HG03135 (cell line): ENCODE data around the gene PPAT.

ENCODE experiments used
- ATAC-seq: cut with Tn5 transposase; IDR thresholded peaks from one replicate; pipeline ENCODE4 v1.9.1; 2021; ENCODE audit warnings: mild to moderate bottlenecking, moderate library complexity; ENCODE audit not compliant: unreplicated experiment

The PPAT gene

DNA sequence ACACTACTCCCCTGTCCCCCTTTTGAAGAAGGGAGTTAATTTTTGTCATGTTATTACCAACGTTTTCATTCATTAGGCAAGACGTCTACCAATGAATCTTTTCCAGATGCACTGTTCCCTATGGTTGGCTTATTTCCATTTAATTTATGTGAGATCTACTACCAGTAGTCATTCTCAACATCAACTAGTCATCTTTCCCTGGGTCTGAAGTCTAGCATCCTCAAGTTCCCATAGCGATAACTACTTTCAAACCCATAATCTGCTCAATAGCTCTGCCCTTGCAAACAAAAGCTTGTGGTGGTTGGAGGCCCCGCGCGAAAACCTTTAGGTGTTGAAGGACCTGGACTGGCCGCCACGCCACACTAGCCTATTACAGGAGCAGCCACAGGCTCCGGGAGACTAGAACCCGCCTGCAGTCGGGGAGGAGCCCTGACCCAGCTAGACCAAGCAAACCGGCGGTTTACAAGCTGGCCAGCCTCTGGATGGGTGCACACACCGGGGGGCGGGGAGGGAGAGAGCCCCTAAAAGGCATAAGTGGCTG, 746 bp downstream of the PPAT start:
- ATAC-seq = peak; percentile 12

- ATAC-seq = no peak
These were observed 2.1 kb downstream of the PPAT start for GRCh38 chr4:56433280-56433679.

- ATAC-seq = no peak
These were observed 5.2 kb downstream of the PPAT start for GRCh38 chr4:56430203-56430602.

DNA sequence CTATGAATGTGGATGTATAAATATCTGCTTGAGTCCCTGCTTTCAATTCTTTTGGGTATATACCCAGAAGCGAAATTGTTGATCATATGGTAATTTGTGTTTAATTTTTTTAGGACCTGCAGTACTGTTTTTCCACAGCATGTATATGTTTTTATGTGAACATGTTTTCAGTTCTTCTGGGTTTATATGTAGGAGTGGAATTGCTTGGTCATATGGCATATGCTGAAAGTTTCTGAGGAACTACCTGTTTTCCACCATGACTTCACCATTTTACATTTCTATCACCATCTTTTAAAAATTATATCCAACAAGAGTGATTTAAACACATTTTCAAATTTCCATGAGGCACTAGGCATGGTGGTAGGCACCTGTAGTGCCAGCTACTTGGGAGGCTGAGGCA, 8.2 kb downstream of the PPAT start:
- no peak for ATAC-seq

DNA sequence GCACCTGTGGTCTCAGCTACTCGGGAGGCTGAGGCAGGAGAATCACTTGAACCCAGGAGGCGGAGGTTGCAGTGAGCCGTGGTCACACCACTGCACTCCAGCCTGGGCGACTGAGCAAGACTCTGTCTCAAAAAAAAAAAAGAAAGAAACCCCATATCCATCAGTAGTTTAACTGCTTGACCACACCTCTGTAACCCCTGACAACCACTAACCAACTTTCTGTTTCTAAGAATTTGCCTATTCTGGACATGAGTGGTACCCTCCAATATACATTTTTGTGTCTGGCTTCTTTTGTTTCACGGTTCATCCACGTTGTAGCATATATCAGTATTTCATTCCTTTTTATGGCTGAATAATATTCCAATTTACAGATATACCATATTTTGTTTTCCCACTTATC, 9.1 kb downstream of the PPAT start:
- ATAC-seq = peak; percentile 96

- ATAC-seq = no peak
These were observed 9.9 kb downstream of the PPAT start for GRCh38 chr4:56425518-56425917.

DNA sequence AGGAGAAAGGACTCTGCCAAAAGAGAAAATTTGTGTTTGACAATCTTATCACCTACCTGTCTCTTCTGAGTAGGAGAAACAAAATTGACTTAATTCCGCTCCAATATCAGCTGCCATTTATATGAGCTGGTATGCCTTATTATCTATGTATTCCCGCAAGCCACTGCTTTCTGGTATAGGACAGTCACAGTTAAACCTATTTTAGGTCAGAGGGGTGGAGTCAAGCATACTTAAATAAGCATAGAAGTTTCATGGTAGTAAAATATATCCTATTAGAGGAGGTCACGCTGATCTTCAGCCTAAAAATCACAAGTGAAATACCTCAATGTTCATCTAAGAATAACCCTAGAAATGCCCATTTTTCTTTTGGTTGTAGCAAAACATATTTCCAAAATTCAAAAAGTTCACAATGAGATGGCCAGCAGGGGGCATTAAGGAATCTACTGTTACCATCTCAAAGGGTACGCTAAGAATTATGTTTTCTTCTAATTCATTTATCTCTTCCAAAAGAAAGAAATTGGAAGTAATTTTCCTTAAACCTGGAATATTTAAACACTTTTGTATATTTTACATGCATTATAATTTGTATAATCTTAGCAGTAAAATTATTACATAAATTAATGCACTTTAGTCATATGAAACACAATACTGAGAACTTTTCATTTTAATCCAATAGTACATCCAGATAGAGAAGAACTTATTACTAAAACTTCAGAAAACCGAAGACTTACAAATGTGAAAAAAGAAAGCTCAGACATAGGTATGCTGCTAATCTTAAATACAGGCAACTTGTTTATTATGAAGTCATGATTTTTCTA, 10.5 kb downstream of the PPAT start:
- ATAC-seq = no peak

DNA sequence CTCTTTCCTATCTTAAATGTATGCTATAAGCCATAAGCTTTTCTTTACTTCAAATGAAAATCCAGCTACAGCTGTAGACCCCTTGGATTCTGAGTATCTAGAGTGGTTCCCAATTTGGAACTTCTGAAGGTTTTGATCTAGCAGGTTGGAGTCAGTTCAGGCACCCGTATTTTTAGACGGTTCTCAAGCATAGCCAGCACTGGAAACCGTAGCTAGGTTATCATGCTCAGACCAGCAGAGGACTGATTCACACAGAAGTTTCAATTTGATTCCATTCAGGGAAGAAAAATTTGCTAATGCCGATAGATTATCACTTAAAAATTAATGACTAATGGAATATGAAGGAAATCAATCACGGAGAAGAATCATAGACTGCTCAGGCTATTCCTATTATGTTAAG, 11.2 kb downstream of the PPAT start:
- no peak for ATAC-seq

GRCh38 chr4:56417396-56417795, 18.0 kb downstream of the PPAT start:
- ATAC-seq = no peak

DNA sequence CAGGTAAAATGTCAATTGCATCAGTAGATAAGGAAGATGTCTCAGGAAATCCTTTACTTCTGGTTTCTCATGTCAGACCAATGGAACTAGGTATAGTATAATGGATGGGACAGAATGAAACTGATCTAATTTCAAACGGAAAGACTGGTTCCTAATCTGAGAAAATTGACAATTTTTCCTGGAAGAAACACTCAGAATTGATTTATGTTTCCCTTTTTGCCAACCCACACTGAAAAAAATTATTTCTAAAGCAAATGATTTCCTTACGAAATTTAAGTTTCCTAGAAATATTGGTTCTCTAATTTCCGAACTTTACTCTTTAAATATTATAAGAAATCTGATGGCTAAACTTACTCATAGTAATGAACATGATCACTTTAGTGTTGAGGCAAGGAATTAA, 19.1 kb downstream of the PPAT start:
- no peak for ATAC-seq

DNA sequence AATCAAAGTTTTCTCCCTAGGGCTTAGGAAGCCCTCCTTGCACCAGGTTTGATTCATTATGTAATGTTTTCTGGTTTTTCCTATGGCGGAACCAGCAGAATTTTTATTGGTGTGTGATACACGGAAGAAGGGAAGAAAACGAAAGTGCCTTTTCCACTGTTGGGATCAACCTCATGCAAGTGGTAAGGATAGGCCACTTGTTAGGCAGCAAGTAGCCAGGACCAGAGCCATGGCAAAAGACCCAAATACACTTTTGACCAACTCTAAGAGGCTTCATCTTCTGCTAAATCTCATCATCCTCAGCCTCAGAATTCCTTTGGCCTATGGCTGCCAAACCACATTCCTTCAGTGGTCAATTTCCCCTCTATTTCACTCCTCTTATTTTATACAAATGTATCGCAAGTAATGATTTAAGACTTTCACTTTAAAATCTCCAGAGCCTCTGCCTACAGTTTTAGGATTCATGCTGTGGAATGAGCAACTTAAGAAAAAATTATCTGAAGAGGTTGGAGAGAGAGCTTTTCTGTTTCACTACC, 21.2 kb downstream of the PPAT start:
- no peak for ATAC-seq

GRCh38 chr4:56410247-56411062, 25.0 kb downstream of the PPAT start:
- peak; percentile 64 for ATAC-seq

DNA sequence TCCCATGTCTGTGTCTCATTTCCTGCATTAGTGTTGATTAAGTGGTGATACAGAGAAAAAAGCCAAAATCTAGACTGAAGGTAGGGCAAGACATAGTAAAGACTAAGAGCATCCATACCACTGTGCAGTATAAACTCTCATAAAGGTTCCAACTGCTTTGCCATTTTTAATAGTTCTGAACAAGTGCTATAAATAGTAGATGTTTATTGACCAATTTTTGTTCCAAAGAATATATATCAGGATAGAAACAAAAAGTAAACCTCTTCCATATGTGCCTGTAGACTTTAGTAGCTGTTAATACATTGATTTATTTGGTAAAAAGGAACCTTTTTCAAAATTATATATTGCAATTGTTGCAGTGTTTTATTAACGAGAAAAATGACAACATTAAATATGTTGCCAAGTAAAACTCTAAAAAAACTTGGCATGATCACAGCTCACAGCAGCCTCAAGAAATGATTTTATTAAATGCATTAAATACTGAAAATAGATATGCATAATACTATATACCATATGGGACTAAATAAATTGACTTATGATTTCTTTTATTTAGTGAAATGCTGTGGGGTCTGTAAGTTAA, 25.8 kb downstream of the PPAT start:
- ATAC-seq = no peak

- ATAC-seq = no peak
These were observed 26.4 kb downstream of the PPAT start for GRCh38 chr4:56408978-56409377.

- ATAC-seq = no peak
These were observed 29.3 kb downstream of the PPAT start for GRCh38 chr4:56406151-56406550.

DNA sequence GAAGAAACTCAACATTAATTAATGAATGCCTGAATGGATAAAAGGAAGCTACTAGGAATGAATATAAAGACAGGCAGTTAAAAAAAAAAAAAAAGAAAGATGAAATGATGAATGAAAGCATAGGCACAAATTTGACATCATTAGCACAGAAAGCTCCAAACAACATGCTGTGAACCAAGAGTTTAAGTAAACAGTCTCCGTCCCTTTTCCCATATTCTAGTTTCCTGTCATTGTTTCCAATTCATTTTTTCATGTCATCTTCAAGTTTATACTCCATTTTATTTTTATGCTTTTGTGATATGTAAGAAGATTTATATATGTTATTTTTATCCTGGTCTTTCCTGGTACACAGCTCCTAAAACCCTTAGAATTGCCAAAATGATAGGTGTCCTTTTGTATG, 30.4 kb downstream of the PPAT start:
- ATAC-seq = no peak

GRCh38 chr4:56400560-56400959, 34.9 kb downstream of the PPAT start:
- ATAC-seq = no peak

DNA sequence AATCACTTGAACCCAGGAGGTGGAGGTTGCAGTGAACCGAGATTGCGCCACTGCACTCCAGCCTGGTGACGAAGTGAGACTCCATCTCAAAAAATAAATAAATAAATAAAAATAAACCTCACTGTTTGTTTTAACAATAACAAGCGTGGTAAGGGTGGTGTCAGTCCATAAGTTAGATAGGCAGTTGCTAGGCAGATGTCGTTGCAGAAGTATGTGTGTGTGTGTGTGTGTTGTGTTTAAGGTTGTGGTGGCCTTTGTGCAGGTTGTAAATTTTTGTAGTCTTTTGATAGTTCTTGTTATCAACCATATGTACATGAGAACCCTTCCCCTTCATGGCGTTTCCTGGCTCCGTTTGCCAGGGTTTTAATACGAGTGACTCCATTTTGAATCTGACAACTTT, 44.1 kb downstream of the PPAT start:
- no peak for ATAC-seq

- no peak for ATAC-seq
These were observed 45.9 kb downstream of the PPAT start for GRCh38 chr4:56389558-56389957.

GRCh38 chr4:56388306-56388705, 47.1 kb downstream of the PPAT start:
- no peak for ATAC-seq
